SK-N-SH treated with all-trans-retinoic acid at 6 μM for 48 hours (cell line): ENCODE data around the gene FMO3.

Experiments used
- ATAC-seq: fragments of 200-7000 bp; cut with Tn5 transposase; 3 replicates; pipeline ENCODE4 v1.9.1; 2020; ENCODE audit warnings: mild to moderate bottlenecking, moderate library complexity
- ARNTL ChIP-seq: fragments of 450-650 bp; formaldehyde crosslinking; IDR thresholded peaks from 2 replicates; pipeline ENCODE4 v1.5.0; 2020; ENCODE audit warnings: low read depth, mild to moderate bottlenecking, moderate library complexity, borderline replicate concordance
- CSDC2 ChIP-seq: fragments of 250-450 bp; sonication (Bioruptor Pico); IDR thresholded peaks from 2 replicates; pipeline ENCODE4 v1.5.0; 2020; ENCODE audit warnings: mild to moderate bottlenecking, moderate library complexity
- ESRRG ChIP-seq: fragments of 250-450 bp; sonication (Bioruptor Pico); IDR thresholded peaks from 2 replicates; pipeline ENCODE4 v1.6.1; 2021; ENCODE audit warnings: mild to moderate bottlenecking
- ISL1 ChIP-seq: fragments of 250-450 bp; sonication (Bioruptor Pico); IDR thresholded peaks from 2 replicates; pipeline ENCODE4 v2.1.2; 2022; ENCODE audit warnings: mild to moderate bottlenecking, moderate library complexity
- OSR1 ChIP-seq: fragments of 250-450 bp; sonication (Bioruptor Pico); IDR thresholded peaks from 2 replicates; pipeline ENCODE4 v1.8.0; 2022; ENCODE audit warnings: moderate library complexity, mild to moderate bottlenecking, inconsistent platforms
- PPARA ChIP-seq: fragments of 250-450 bp; sonication (Bioruptor Pico); IDR thresholded peaks from 2 replicates; pipeline ENCODE4 v1.5.0; 2020; ENCODE audit warnings: mild to moderate bottlenecking, borderline replicate concordance
- SNAI2 ChIP-seq: fragments of 250-450 bp; sonication (Bioruptor Pico); IDR thresholded peaks from 2 replicates; pipeline ENCODE4 v1.5.0; 2020; ENCODE audit warnings: mild to moderate bottlenecking, moderate library complexity
- TCF4 ChIP-seq: fragments of 250-450 bp; sonication (Bioruptor Pico); IDR thresholded peaks from 2 replicates; pipeline ENCODE4 v1.8.0; 2021; ENCODE audit warnings: mild to moderate bottlenecking, moderate library complexity, borderline replicate concordance
- TOX ChIP-seq: fragments of 250-450 bp; sonication (Bioruptor Pico); IDR thresholded peaks from 2 replicates; pipeline ENCODE4 v1.8.0; 2021; ENCODE audit warnings: mild to moderate bottlenecking, moderate library complexity, borderline replicate concordance
- ZC3H10 ChIP-seq: fragments of 250-450 bp; sonication (Bioruptor Pico); IDR thresholded peaks from 2 replicates; pipeline ENCODE4 v1.5.1; 2021; ENCODE audit warnings: mild to moderate bottlenecking, moderate library complexity
- ZFP3 ChIP-seq: fragments of 250-450 bp; sonication (Bioruptor Pico); IDR thresholded peaks from 2 replicates; pipeline ENCODE4 v1.5.0; 2020; ENCODE audit warnings: mild to moderate bottlenecking, moderate library complexity
- ZFP30 ChIP-seq: fragments of 450-650 bp; formaldehyde crosslinking; IDR thresholded peaks from 2 replicates; pipeline ENCODE4 v1.5.0; 2022; ENCODE audit warnings: mild to moderate bottlenecking, moderate library complexity
- ZNF565 ChIP-seq: fragments of 450-650 bp; formaldehyde crosslinking; conservative IDR thresholded peaks from 2 replicates; pipeline ENCODE4 v1.5.0; 2020; ENCODE audit warnings: low read depth, mild to moderate bottlenecking, moderate library complexity
- ZNF70 ChIP-seq: fragments of 450-650 bp; formaldehyde crosslinking; IDR thresholded peaks from 2 replicates; pipeline ENCODE4 v1.5.0; 2020; ENCODE audit warnings: mild to moderate bottlenecking, moderate library complexity
- TF ChIP-seq, protein P1 (sequence below): fragments of 250-450 bp; sonication (Bioruptor Pico); IDR thresholded peaks from 2 replicates; pipeline ENCODE4 v1.5.1; 2020; ENCODE audit warnings: low read depth, mild to moderate bottlenecking, moderate library complexity
- TF ChIP-seq, protein P2 (sequence below): fragments of 250-450 bp; sonication (Bioruptor Pico); IDR thresholded peaks from 2 replicates; pipeline ENCODE4 v1.5.1; 2021; ENCODE audit warnings: mild to moderate bottlenecking, moderate library complexity
- TF ChIP-seq, protein P3 (sequence below): fragments of 250-450 bp; sonication (Bioruptor Pico); IDR thresholded peaks from 2 replicates; pipeline ENCODE4 v1.5.0; 2020; ENCODE audit warnings: mild to moderate bottlenecking, moderate library complexity

The FMO3 gene

DNA sequence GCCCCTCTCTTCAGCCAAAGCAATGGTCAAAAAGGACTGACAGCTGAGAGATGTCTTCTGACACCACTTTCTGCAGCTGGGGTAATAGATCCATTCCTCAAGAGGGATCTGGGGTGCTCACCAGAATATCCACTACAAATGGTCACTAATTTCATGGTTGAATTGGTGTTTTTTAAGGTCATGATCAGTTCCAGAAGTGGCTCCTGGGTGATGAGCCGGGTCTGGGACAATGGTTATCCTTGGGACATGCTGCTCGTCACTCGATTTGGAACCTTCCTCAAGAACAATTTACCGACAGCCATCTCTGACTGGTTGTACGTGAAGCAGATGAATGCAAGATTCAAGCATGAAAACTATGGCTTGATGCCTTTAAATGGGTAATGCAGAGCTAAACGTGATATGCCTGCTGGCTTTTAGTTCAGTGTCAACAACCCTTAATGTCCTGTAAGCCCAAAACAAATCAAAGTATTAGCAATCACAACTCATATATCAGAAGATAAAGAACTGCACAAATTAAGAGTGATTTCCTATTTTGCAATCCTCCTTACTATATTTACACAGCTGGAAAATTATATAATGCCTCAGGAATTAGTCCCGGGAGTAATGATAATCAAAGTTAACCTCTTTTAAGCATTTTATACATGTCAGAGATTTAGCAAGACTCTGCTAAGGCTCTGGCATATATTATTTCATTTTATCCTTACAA, 20.1 kb downstream of the FMO3 start:
- ATAC-seq: no peak
- TF ChIP-seq ISL1 (CRISPR knock-in tag) (no peak), ARNTL (CRISPR knock-in tag) (no peak), ZNF70 (CRISPR knock-in tag) (no peak), PPARA (CRISPR knock-in tag) (no peak), ZFP30 (CRISPR knock-in tag) (no peak), OSR1 (no peak)
- TF ChIP-seq, protein P1, sequence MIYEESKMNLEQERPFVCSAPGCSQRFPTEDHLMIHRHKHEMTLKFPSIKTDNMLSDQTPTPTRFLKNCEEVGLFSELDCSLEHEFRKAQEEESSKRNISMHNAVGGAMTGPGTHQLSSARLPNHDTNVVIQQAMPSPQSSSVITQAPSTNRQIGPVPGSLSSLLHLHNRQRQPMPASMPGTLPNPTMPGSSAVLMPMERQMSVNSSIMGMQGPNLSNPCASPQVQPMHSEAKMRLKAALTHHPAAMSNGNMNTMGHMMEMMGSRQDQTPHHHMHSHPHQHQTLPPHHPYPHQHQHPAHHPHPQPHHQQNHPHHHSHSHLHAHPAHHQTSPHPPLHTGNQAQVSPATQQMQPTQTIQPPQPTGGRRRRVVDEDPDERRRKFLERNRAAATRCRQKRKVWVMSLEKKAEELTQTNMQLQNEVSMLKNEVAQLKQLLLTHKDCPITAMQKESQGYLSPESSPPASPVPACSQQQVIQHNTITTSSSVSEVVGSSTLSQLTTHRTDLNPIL (CRISPR knock-in tag): no peak

DNA sequence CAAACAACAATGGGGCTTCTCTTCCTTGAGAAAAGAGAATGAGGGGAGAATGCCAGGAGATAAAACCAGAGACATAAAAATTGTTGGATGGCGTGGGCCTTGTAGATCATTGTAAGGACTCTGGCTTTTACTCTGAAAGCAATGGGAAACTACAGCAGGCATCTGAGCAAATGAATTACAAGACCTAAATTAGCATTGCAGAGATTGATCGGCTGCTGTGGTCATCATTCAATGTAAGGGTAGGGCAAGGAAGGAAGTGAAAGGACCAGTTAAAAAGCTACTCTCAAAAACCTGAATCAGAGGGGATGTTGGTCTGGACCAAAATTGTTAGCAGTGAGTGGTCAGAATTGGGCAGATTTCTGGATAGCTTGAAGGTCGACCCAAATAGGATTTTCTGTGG, 21.4 kb downstream of the FMO3 start:
- no peak for ATAC-seq
- no peak for TF ChIP-seq ZFP30 (CRISPR knock-in tag)
- no peak for TF ChIP-seq ZFP3 (CRISPR knock-in tag)
- TF ChIP-seq ZC3H10 (CRISPR knock-in tag): no peak
- no peak for TF ChIP-seq CSDC2 (CRISPR knock-in tag)
- TF ChIP-seq TCF4 (CRISPR knock-in tag): no peak

DNA sequence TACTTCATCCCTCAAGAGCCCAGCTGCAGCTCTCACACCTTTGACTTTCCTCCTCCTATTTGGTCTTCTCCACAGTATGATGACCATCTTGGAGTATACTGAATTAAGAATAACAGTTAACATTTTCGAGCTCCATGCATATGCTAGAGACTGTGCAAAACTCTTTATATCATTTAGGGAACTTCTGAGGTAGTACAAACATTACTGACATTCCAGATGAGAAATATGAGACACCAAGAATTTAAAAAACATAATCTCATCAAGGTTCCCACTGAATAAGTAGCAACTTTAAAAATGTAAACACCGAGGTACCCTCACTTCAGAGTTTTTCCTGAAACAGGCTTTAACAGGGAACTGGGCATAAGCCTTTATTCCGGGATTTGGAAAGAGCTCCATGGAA, 22.7 kb downstream of the FMO3 start:
- TF ChIP-seq SNAI2 (CRISPR knock-in tag): no peak
- TF ChIP-seq, protein P2, sequence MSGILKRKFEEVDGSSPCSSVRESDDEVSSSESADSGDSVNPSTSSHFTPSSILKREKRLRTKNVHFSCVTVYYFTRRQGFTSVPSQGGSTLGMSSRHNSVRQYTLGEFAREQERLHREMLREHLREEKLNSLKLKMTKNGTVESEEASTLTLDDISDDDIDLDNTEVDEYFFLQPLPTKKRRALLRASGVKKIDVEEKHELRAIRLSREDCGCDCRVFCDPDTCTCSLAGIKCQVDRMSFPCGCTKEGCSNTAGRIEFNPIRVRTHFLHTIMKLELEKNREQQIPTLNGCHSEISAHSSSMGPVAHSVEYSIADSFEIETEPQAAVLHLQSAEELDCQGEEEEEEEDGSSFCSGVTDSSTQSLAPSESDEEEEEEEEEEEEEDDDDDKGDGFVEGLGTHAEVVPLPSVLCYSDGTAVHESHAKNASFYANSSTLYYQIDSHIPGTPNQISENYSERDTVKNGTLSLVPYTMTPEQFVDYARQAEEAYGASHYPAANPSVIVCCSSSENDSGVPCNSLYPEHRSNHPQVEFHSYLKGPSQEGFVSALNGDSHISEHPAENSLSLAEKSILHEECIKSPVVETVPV (CRISPR knock-in tag): no peak
- TF ChIP-seq TOX (CRISPR knock-in tag): no peak
- TF ChIP-seq TCF4 (CRISPR knock-in tag): no peak
- no peak for TF ChIP-seq ZNF565
- no peak for TF ChIP-seq ZC3H10 (CRISPR knock-in tag)
- no peak for ATAC-seq

DNA sequence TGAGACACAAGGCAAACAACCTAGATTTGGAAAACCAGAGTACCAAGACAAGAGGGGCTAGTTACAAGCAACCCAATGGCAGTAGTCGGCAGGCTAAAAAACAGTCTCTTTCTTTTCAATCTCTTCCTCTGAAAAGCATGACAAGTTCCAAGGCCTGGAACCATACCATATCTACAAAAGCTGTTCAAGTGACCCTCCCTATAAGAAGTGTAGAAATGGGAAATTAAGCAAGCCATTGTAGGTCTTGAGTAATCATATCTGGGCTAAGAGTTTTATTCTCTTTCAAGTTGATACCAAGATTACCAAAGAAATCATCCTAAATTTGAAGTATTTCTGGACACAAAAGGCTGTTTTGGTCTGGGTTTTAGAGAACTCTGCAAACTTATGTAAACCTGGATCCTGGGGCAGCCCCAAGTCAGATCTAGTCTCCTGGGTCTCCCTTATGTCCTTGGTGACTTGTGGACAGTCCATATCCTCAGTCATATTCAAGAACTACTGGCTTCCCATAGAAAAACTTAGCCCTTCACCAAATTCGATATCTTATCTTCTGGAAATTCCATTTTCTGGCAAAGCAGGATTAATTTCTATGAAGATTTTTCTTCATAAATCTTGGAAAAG, 24.7 kb downstream of the FMO3 start:
- TF ChIP-seq ZNF565 (no peak), ISL1 (CRISPR knock-in tag) (no peak), ESRRG (CRISPR knock-in tag) (no peak), ZC3H10 (CRISPR knock-in tag) (no peak), ARNTL (CRISPR knock-in tag) (no peak), TOX (CRISPR knock-in tag) (no peak), SNAI2 (CRISPR knock-in tag) (no peak), ZFP30 (CRISPR knock-in tag) (no peak)
- TF ChIP-seq, protein P3, sequence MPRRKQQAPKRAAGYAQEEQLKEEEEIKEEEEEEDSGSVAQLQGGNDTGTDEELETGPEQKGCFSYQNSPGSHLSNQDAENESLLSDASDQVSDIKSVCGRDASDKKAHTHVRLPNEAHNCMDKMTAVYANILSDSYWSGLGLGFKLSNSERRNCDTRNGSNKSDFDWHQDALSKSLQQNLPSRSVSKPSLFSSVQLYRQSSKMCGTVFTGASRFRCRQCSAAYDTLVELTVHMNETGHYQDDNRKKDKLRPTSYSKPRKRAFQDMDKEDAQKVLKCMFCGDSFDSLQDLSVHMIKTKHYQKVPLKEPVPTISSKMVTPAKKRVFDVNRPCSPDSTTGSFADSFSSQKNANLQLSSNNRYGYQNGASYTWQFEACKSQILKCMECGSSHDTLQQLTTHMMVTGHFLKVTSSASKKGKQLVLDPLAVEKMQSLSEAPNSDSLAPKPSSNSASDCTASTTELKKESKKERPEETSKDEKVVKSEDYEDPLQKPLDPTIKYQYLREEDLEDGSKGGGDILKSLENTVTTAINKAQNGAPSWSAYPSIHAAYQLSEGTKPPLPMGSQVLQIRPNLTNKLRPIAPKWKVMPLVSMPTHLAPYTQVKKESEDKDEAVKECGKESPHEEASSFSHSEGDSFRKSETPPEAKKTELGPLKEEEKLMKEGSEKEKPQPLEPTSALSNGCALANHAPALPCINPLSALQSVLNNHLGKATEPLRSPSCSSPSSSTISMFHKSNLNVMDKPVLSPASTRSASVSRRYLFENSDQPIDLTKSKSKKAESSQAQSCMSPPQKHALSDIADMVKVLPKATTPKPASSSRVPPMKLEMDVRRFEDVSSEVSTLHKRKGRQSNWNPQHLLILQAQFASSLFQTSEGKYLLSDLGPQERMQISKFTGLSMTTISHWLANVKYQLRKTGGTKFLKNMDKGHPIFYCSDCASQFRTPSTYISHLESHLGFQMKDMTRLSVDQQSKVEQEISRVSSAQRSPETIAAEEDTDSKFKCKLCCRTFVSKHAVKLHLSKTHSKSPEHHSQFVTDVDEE (CRISPR knock-in tag): no peak
- TF ChIP-seq, protein P1 (CRISPR knock-in tag): no peak
- TF ChIP-seq, protein P2 (CRISPR knock-in tag): no peak
- no peak for ATAC-seq
